NCI-H82 treated with DMSO at 0.1 percent for 48 hours (cell line): ENCODE results near the gene C3orf49.

Source experiments
- DNase-seq: peaks from one replicate; lab custom pipeline; 2025; ENCODE audit not compliant: unreplicated experiment; lab: John Stamatoyannopoulos, UW

Gene C3orf49

DNA sequence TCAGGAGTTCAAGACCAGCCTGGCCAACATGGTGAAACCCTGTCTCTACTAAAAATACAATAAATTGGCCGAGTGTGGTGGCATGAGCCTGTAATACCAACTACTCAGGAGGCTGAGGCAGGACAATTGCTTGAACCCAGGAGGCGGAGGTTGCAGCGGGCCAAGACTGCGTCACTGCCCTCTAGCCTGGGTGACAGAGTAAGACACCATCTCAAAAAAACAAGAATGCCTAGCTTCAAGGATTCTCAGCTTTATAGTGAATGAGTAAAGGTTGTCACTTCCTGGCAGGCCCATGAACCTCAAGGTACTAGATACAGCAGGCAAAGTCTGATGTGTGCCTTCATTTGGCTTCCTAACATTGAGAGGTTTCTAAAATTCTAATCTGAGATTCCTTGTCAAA is 30.1 kb downstream of the C3orf49 start:
- no peak for DNase-seq

DNA sequence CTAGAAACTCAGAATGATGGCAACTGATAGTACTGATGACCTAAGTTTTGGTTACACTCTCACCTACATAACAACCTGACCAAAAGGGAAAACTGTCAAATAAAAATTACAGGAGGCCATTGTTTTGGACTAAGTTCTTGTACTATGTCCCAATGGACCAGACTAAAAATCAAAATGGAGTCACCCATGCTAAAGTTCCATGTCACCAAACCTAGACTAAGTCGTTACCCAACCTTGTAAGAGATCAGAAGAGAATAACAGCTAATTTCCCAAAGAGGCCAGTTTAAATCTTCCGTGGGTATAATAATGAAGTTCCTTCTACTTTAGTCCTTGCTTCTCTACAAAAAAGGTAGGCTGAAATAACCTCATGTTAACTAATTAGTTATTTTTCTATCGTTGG is 32.2 kb downstream of the C3orf49 start:
- DNase-seq, result no peak

DNA sequence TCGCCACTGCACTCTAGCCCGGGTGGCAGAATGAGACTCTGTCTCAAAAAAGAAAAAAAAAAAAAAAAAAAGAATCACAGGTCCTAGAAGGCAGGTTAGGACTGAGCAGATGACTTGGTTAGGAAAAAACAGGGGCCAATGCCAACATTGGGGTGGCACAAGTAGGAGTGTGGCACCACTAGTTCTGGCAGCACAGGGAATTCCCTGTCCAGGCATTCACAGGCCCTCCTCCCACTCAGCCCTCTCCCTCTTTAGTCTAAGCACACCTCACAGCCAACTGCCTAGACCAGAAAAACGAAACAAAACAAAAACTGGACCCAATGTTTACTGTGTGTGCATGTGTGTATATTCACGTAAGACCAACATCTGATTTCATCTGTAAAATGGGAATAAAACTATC is 34.0 kb downstream of the C3orf49 start:
- no peak for DNase-seq

DNA sequence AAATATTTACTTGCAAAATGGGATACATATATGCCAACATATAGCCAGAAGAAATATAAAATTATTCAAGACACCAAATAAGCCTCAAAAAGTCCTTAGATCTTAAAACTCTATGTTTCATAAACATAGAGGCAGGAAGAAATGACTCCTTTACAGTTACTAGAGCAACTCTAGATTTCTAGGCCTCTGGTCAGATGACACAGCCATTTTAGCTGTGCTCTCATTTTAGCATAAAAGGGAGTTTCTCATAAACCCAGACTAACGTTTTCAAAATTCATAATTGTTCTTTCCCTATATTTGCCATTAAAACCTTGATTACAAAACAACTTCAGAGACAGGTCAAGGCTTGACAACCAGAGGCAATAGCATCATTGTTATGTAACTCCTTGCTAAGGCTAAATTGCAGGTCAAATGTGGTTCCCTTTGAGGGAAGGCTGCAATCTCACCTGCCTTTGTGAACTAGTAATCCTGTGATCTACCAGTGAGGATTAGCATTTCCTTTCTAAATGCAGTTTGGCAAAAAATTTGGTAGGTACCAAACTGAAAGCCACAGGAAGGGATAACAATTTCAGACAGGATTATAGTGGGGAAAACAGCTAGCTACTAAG is 36.3 kb downstream of the C3orf49 start:
- no peak for DNase-seq

DNA sequence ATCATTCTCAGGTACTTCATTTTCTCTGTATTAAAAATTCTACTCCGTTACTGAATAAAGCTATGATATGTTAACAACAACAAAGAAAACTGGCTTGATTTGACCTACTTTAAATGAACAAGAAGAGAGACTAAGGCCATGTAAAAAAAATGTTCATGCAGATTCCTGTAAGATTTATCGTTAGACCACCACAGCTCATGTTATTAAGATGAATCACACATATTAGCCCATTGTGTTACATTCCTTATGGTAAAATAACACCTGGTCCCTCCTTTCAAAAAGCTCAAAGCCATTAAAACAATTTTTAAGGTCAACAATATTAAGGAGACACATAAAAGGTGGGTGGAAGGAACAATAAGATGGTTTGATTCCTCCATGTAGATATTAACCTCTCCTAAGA is 38.2 kb downstream of the C3orf49 start:
- no peak for DNase-seq

GRCh38 chr3:63860776-63861175 is 41.7 kb downstream of the C3orf49 start:
- DNase-seq, result no peak

- no peak for DNase-seq
Measured at GRCh38 chr3:63861306-63861705, 42.2 kb downstream of the C3orf49 start.

- DNase-seq, result no peak
Measured at GRCh38 chr3:63862804-63863149, 43.7 kb downstream of the C3orf49 start.

DNA sequence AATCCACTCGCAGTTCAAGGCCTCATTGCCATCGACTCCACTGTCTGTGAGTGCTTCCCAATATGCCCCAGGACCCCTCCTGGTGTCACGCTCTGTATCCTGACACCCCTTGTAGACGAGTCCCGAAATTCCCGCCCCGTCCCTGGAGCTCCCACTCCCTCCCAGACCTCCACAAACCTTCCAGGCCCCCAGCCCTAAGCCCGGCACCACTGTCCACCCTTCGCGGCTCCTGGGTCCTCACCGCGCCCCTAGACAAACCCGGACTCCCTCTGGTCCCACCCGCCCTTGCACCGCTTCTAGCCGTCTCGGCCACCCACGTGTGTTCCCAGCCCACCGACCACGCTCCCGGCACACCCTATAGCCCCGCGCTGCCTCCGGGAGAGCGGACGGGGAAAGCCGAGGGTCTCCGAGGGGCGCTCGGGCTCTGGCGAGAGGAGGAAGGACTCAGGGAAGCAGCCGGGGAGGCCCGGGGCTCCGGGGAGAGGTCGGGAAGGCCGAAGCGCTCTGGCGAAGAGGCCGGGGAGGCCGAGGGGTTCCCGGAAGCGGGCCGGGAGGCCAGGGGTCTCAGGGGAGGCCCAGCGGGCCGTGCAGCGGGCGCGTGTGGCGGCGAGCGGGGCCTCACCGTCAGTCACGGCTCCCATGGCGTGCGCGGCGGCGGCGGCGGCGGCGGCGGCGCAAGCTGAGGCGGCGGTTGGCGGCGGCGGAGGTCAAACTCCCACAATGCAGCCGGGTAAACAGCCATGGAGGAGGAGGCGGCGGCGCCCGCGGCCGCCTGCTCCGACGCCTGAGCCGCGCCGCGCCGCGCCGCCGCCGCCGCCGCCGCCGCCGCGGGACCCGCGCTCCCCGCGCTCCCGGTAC is 44.3 kb downstream of the C3orf49 start, which contains the start of the genes ATXN7 and THOC7:
Gene ATXN7, plus strand, starts transcription at position 718 of the 858 bp plus-strand sequence. CDS start 48,732 bp downstream, outside the sequence.
Gene THOC7, minus strand, starts transcription at position 656 of the 858 bp plus-strand sequence. Its CDS starts 15 bp downstream, at position 641.
- no peak for DNase-seq

GRCh38 chr3:63864008-63864964 is 45.2 kb downstream of the C3orf49 start:
- no peak for DNase-seq

DNA sequence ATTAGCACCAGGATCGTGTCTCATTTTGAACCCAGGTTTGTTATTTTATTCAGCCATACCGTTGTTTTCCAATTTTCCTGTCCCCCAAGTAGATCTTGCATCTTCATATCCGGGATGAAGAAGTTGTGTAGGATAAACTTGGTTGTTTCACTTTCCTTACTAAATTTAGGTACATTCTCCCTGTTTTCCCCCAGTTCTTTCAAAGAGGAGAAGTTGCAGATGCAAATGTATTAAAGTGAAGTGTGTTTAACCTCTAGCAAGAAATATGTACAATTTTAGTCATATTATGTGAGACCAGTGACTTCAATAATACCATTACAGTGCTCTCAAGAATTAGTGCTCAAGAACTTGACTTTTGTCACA is 45.8 kb downstream of the C3orf49 start:
- no peak for DNase-seq

DNA sequence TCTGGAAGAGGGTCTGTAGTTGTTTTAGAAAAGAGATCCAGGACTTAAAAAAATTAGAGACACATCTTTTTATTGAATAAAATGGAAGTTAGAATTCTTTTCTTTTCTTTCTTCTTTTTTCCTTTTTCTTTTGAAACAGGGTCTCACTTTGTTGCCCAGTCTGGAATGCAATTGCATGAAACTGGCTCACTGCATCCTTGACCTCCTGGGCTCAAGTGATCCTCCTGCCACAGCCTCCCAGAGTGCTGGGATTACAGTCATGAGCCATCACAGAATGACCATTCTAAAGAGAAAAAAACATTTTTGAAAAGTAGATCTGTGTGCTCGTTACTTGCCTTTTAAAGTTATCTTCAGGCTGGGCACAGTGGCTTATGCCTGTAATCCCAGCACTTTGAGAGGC is 48.1 kb downstream of the C3orf49 start:
- DNase-seq, result no peak

GRCh38 chr3:63869940-63870614 is 51.0 kb downstream of the C3orf49 start:
- no peak for DNase-seq

- no peak for DNase-seq
Measured at GRCh38 chr3:63870615-63871005, 51.5 kb downstream of the C3orf49 start.

DNA sequence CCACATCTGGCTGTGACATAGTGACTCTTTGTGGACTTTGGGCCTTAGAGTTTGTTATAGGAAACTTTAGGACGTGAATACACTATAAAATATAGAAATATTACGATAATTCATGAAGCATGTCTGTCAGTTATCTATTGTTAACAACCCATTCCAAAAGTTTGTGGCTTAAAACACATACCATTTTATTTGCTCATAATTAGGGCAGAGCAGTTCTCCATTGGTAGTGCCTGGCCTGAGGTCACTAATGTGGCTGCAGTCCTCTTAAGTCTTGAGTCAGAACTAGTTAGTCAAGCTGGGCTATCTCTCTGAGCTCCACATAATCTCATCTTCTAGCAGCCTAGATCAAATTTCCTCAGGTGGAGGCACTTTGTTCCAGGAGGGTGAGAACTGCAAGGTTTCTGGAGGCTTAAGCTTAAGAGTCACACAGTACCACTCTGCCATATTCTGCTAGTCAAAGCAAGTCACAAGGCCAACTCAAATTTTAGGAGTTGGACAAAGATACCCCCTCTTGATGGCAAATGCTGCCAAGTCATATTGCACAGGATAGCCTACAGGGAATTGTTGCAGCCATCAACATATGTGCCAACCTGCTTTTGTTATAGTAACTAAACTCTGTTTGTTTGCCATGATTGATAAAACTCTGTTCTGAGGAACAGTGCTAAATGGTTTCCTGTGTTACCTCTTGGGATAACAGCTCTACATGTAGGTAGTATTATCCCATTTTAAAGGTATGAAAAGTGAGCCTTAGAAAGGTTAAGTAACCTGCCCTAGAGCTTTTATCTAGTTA is 53.2 kb downstream of the C3orf49 start:
- peak; percentile 57 for DNase-seq

DNA sequence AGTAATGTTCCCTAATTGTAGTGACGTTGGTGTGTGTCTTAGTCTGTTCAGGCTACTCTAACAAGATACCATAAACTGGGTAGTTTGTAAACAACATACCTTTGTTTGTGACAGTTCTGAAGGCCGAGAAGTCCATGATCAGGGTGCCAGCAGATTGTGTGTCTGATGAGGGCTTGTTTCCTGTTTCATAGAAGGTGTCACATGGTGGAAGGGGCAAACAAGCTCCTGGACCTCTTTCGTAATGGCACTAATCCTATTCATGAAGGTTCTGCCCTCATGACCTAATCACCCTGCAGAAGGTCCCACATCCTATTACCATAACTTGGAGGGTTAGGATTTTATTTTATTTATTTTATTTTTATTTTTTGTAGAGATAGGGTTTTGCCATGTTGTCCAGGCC is 55.7 kb downstream of the C3orf49 start:
- DNase-seq, result no peak

GRCh38 chr3:63875510-63875909 is 56.4 kb downstream of the C3orf49 start:
- no peak for DNase-seq

GRCh38 chr3:63876260-63876659 is 57.2 kb downstream of the C3orf49 start:
- no peak for DNase-seq

DNA sequence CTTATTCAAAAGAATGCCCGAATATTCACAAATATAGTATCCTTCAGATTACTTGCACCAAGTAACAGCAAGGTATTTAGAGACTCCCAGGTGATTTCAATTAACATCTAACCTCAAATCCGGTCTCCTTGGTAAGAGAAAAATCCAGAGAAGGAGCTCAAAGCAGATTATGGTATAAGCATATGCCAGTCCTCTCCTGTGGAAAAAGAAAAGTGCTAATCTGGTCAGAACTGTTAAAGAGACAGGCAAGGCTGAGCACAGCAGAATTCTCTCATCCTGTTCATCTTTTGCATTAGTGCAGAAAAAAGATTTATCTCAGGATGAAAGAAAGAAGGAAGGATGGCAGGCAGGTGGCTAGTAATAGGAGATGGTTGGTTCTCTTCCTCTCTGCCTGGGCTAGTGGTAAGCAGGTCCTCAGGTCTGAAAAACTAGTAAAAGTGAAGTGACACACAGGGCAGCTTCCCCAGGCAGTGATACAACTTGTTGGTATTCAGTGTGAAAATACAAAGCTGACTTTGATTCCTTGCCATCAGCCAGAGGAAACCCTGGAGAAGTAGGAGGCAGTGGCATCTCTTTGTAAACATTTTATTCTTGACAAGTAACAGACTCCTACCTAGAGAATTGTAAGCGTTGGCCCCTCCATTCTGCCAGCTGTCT is 58.8 kb downstream of the C3orf49 start:
- DNase-seq, result peak; percentile 77
